ENCODE measurements around the gene OR10A2.

- TF ChIP-seq CTCF (IDR thresholded peaks at IDR 0.05) (no peak), POLR2A (IDR thresholded peaks at IDR 0.05) (no peak)
Observed at GRCh38 chr11:6898911-6899310, 36.1 kb downstream of the OR10A2 start.

Measured in thyroid gland (tissue), 4 donors.